GM12878 (cell line): Measurements from ENCODE around the gene MGAT5. TPM values are rescaled to one million over a fixed set of nuclear protein-coding genes. Genes with fewer than 3 reads are reported as not detected.

Experiments used
- ATAC-seq: fragments of 200-7000 bp; cut with Tn5 transposase; 3 replicates; pipeline ENCODE4 v1.9.1; 2020; ENCODE audit warnings: mild to moderate bottlenecking, moderate library complexity
- BruUV-seq: library from RNA; stranded (reverse); fragments of 400-500 nt; replicated peaks from 2 replicates; lab custom pipeline; 2021; lab: Mats Ljungman, UMichigan
- CTCF ChIA-PET: fragments of 300-600 bp; sonication (Branson Sonifier 250); formaldehyde crosslinking; extraction: SDS; loops from one replicate; lab custom pipeline; 2021; ENCODE audit warnings: inconsistent platforms; lab: Yijun Ruan, JAX
- POLR2A ChIA-PET: fragments of 350-600 bp; formaldehyde crosslinking; extraction: SDS; loops from one replicate; lab custom pipeline; 2021; ENCODE audit warnings: inconsistent platforms; lab: Charles Lee
- RAD21 ChIA-PET: fragments of 300-600 bp; sonication (Branson Sonifier 250); formaldehyde crosslinking; loops from one replicate; lab custom pipeline; 2023; ENCODE audit warnings: antibody characterized with exemption; ENCODE audit not compliant: unreplicated experiment; lab: Charles Lee
- SMC1A ChIA-PET: fragments of 300-600 bp; sonication (Branson Sonifier 250); formaldehyde crosslinking; loops from one replicate; lab custom pipeline; 2023; ENCODE audit not compliant: unreplicated experiment, uncharacterized antibody; lab: Charles Lee
- DNase-seq: peaks from one replicate; pipeline ENCODE4 v3.0.0-alpha.2; 2011; ENCODE audit warnings: low read depth, low spot score
- FAIRE-seq: peaks from 3 replicates; lab custom pipeline; 2011; peaks lifted over from hg19 to GRCh38; lab: Jason Lieb, UNC
- H2AFZ ChIP-seq: 2 replicates; pipeline ENCODE4 v1.6.0; 2011; ENCODE audit warnings: low read depth, low read length, control low read depth; ENCODE audit not compliant: control insufficient read depth
- H3K27ac ChIP-seq: 2 replicates; pipeline ENCODE4 v1.5.1; 2011; ENCODE audit warnings: control low read depth; ENCODE audit not compliant: control insufficient read depth, insufficient read depth
- H3K27me3 ChIP-seq, 2 experiments: replicated peaks in 1 of 2; 2 replicates each; pipeline versions ENCODE4 v1.6.0 to v1.6.1; 2011; ENCODE audit warnings: low read length in 1 of 2; ENCODE audit not compliant: control insufficient read depth in 2 of 2, insufficient read depth in 2 of 2
- H3K36me3 ChIP-seq, 2 experiments: 2 replicates each; pipeline ENCODE4 v1.5.1; 2011; ENCODE audit warnings: low read length in 1 of 2; ENCODE audit not compliant: control insufficient read depth in 2 of 2, insufficient read depth in 2 of 2
- H3K4me1 ChIP-seq: 2 replicates; pipeline ENCODE4 v1.6.1; 2011; ENCODE audit warnings: mild to moderate bottlenecking, low read length, moderate library complexity, mixed read lengths; ENCODE audit not compliant: control insufficient read depth, insufficient read depth
- H3K4me2 ChIP-seq: 2 replicates; pipeline ENCODE4 v1.6.0; 2011; ENCODE audit warnings: control low read depth; ENCODE audit not compliant: control insufficient read depth, insufficient read depth
- H3K4me3 ChIP-seq: fragments of 200-600 bp; sonication (generic); 2 replicates; pipeline ENCODE4 v1.5.1; 2016
- H3K79me2 ChIP-seq: 2 replicates; pipeline ENCODE4 v1.6.0; 2011; ENCODE audit warnings: low read length; ENCODE audit not compliant: control insufficient read depth, insufficient read depth
- H3K9ac ChIP-seq: 2 replicates; pipeline ENCODE4 v1.8.0; 2011; ENCODE audit warnings: low read length, control low read depth, mixed read lengths; ENCODE audit not compliant: control insufficient read depth, insufficient read depth
- H3K9me3 ChIP-seq: replicated peaks from 3 replicates; pipeline ENCODE4 v1.5.1; 2011; ENCODE audit warnings: mild to moderate bottlenecking, low read length; ENCODE audit not compliant: control insufficient read depth, insufficient read depth
- H4K20me1 ChIP-seq: 2 replicates; pipeline ENCODE4 v1.6.0; 2011; ENCODE audit not compliant: control insufficient read depth, insufficient read depth
- ATF7 ChIP-seq: fragments of 450-650 bp; IDR thresholded peaks from 2 replicates; pipeline ENCODE4 v1.6.1; 2016; ENCODE audit warnings: low read depth, mild to moderate bottlenecking
- CTCF ChIP-seq, 3 experiments: IDR thresholded peaks in 2 of 3; conservative IDR thresholded peaks in 1 of 3; 2 replicates each; pipeline ENCODE4 v1.5.1; 2011; ENCODE audit warnings: low read depth in 3 of 3, low read length in 3 of 3, mild to moderate bottlenecking in 3 of 3, control low read depth in 2 of 3, moderate library complexity in 2 of 3, inconsistent platforms in 1 of 3, mixed read lengths in 1 of 3; ENCODE audit not compliant: control insufficient read depth in 2 of 3, insufficient read depth in 1 of 3; ENCODE audit errors: extremely low read depth in 1 of 3
- JUNB ChIP-seq: IDR thresholded peaks from 2 replicates; pipeline ENCODE4 v1.6.1; 2016; ENCODE audit warnings: antibody characterized with exemption, mild to moderate bottlenecking
- NFIC ChIP-seq: IDR thresholded peaks from 2 replicates; pipeline ENCODE4 v1.6.1; 2012; ENCODE audit warnings: low read depth, mild to moderate bottlenecking, inconsistent platforms, low read length, moderate library complexity
- RUNX3 ChIP-seq: IDR thresholded peaks from 2 replicates; pipeline ENCODE4 v1.6.1; 2012; ENCODE audit warnings: low read length, inconsistent platforms
- WGBS: methylation state at CpG from one replicate; pipeline ENCODE4 v1.1.6; 2016; ENCODE audit warnings: low lambda C conversion rate; ENCODE audit not compliant: insufficient replicate concordance, insufficient coverage; ENCODE audit errors: missing lambda C conversion rate; 5-methylcytosine and 5-hydroxymethylcytosine counted together
- in situ Hi-C: fragments of 300-500 bp; cut with MboI; formaldehyde crosslinking; loops from 9 replicates; pipeline ENCODE4 v1.14.3; 2018; ENCODE audit warnings: mixed read lengths
- intact Hi-C: fragments of 100-400 bp; cut with micrococcal nuclease; formaldehyde crosslinking; loops from one replicate; pipeline ENCODE4 v1.14.2; 2022; ENCODE audit not compliant: unreplicated experiment
- polyA plus RNA-seq, 11 experiments: library from polyadenylated mRNA; depleted of rRNA in 4 of 11; unstranded in 6 of 11; stranded (reverse) in 5 of 11; fragments of >200 nt; fragmentation: Nextera tagmentation in 4 of 11; fragmentation: Illumina TruSeq in 1 of 11; extraction: Ambion mirVana in 4 of 11; extraction: Trizol in 1 of 11; gene quantifications; 1 replicate in 1 of 11; 2 replicates in 10 of 11; pipeline versions ENCODE4 v1.2.1 to v1.2.3, GENCODE V29; 2011 to 2016; ENCODE audit warnings: inconsistent platforms in 2 of 11, missing spikeins in 2 of 11, low read depth in 1 of 11
- total RNA-seq, 4 experiments: library from RNA; depleted of rRNA in 3 of 4; stranded (reverse); fragments of >200 nt in 3 of 4; fragmentation: Illumina TruSeq in 1 of 4; extraction: Trizol in 1 of 4; gene quantifications; 2 replicates each; pipeline versions ENCODE4 v1.2.1 to v1.2.3, GENCODE V29; 2013 to 2021
- TF ChIP-seq, protein P1 (sequence below): IDR thresholded peaks from 2 replicates; pipeline ENCODE4 v1.6.1; 2012; ENCODE audit warnings: low read depth, low read length, improper control_type of control experiment

The MGAT5 gene
- total and polyA plus RNA-seq, 10 of the 15 experiments (the other 5 are each of a cell fraction or from before 2014, with no cell fraction given): 4.9 to 104 (median 36.2) TPM

- no peak overlapping the region for H3K4me2 ChIP-seq
- FAIRE-seq (no peak), ATAC-seq (peak; percentile 34; the same call in 2 of the 3 replicates), DNase-seq (no peak)
- in situ Hi-C loops: no loop called here
- no peak overlapping the region for H3K9ac ChIP-seq
- peaks cover 0 to 31% of the 10 kb centered on the region in 2 experiments for H3K36me3 ChIP-seq
- H3K4me3 ChIP-seq: no peak overlapping the region
- ChIA-PET SMC1A (interaction anchor here (0.6 to 1.6 kb wide), 3 partner anchors 10 to 233 kb away, joined by 3 to 4 read pairs (median 3); no protein-coding TSS in a partner anchor), POLR2A (no interaction called here)
- H3K79me2 ChIP-seq: no peaks in the 10 kb centered on the region
- H3K27me3 ChIP-seq: no peaks in the 10 kb centered on the region
- BruUV-seq: no TSS peak
- TF ChIP-seq ATF7: no peak
- TF ChIP-seq CTCF (IDR thresholded peaks at IDR 0.05 in 2 of 3, conservative IDR thresholded peaks at IDR 0.05 in 1 of 3; ENCODE audit: control insufficient read depth in 2 of 3, extremely low read depth in 1 of 3, insufficient read depth in 1 of 3, low read depth in 3 of 3, low read length in 3 of 3): peak in 1 of 3 experiments; percentile 10; a peak in 1 of 6 replicates
- TF ChIP-seq, all 136 proteins: peak for 1
- 95% methylated on average over 2 of the region's 2 CpGs for WGBS
- ChIA-PET CTCF (no interaction called here), RAD21 (no interaction called here)
- Histone ChIP-seq H3K9me3 (no peaks in the 10 kb centered on the region), H4K20me1 (no peaks in the 10 kb centered on the region), H3K4me1 (peaks cover 3% of the 10 kb centered on the region; the same call in 1 of the 2 replicates), H3K27ac (no peak overlapping the region), H2AFZ (no peak overlapping the region)
- intact Hi-C loops: loop anchor here (5.0 kb wide), 1 partner anchor 235 kb away; no protein-coding TSS in a partner anchor
Observed at GRCh38 chr2:134351899-134352298, 98.0 kb downstream of the MGAT5 start.

- Histone ChIP-seq H3K36me3 (peaks cover 0 to 28% of the 10 kb centered on the region in 2 experiments), H3K4me3 (no peak overlapping the region), H3K79me2 (no peaks in the 10 kb centered on the region), H3K9me3 (no peaks in the 10 kb centered on the region), H3K4me2 (no peak overlapping the region), H3K4me1 (peaks cover 3% of the 10 kb centered on the region; the same call in 1 of the 2 replicates), H3K9ac (no peak overlapping the region), H3K27ac (no peak overlapping the region), H2AFZ (no peak overlapping the region), H3K27me3 (no peaks in the 10 kb centered on the region), H4K20me1 (no peaks in the 10 kb centered on the region)
- SMC1A ChIA-PET: interaction anchor here (1.1 to 1.6 kb wide), 3 partner anchors 10 to 73 kb away, joined by 3 to 4 read pairs (median 3); no protein-coding TSS in a partner anchor
- no TSS peak for BruUV-seq
- POLR2A ChIA-PET: no interaction called here
- no peak for FAIRE-seq
- WGBS: 17% methylated on average over 3 of the region's 3 CpGs
- intact Hi-C loops (loop anchor here (5.0 kb wide), 1 partner anchor 236 kb away; no protein-coding TSS in a partner anchor), in situ Hi-C loops (no loop called here)
- RAD21 ChIA-PET: interaction anchor here (0.9 kb wide), 1 partner anchor 107 kb away, joined by 3 read pairs; no protein-coding TSS in a partner anchor
- no peak for DNase-seq
- TF ChIP-seq, protein P1, sequence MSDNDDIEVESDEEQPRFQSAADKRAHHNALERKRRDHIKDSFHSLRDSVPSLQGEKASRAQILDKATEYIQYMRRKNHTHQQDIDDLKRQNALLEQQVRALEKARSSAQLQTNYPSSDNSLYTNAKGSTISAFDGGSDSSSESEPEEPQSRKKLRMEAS: no peak
- TF ChIP-seq NFIC (peak; percentile 55; the same call in 1 of the 2 replicates), JUNB (peak; percentile 53), RUNX3 (peak; percentile 64)
- ATAC-seq: no peak
- CTCF ChIA-PET: no interaction called here
Observed at GRCh38 chr2:134352844-134353243, 99.0 kb downstream of the MGAT5 start.
